Activated T-helper 17 cell treated with anti-CD3 and anti-CD28 coated beads, Interleukin-2, amount 50 U/mL, for 72 hours (primary cell): ENCODE results near the gene FOXL3. TPM values are rescaled to one million over a fixed set of nuclear protein-coding genes. Genes with fewer than 3 reads are reported as not detected.

Source experiments
- ATAC-seq: fragments of 150-1000 bp; cut with Tn5 transposase; replicated peaks from 2 replicates; pipeline ENCODE4 v1.10.0; 2021; ENCODE audit warnings: mild to moderate bottlenecking, moderate library complexity
- H3K27ac Mint-ChIP-seq: one replicate; pipeline ENCODE4 v1.8.0; 2022; ENCODE audit warnings: mixed read lengths
- H3K27me3 Mint-ChIP-seq: one replicate; pipeline ENCODE4 v1.8.0; 2022; ENCODE audit warnings: mixed read lengths
- H3K36me3 Mint-ChIP-seq: one replicate; pipeline ENCODE4 v1.8.0; 2022; ENCODE audit warnings: low read depth, mild to moderate bottlenecking, mixed read lengths
- H3K4me1 Mint-ChIP-seq: one replicate; pipeline ENCODE4 v1.8.0; 2022; ENCODE audit warnings: mixed read lengths
- H3K4me3 Mint-ChIP-seq: one replicate; pipeline ENCODE4 v1.8.0; 2022; ENCODE audit warnings: mild to moderate bottlenecking, mixed read lengths
- H3K9me3 Mint-ChIP-seq: one replicate; pipeline ENCODE4 v1.8.0; 2022; ENCODE audit warnings: mixed read lengths
- total RNA-seq, 2 donors: library from RNA; stranded (reverse); gene quantifications; one replicate each; pipeline ENCODE4 v1.2.3, GENCODE V29; 2022

Gene FOXL3
- total RNA-seq, 2 donors from 2014 or later = not detected

- Mint-ChIP-seq H3K4me1 (no peaks in the 10 kb centered on the region), H3K27me3 (no peaks in the 10 kb centered on the region), H3K9me3 (no peaks in the 10 kb centered on the region), H3K36me3 (no peaks in the 10 kb centered on the region), H3K27ac (no peak overlapping the region), H3K4me3 (no peak overlapping the region)
- no peak for ATAC-seq
Observed at GRCh38 chr7:251446-252175, 38.4 kb upstream of the FOXL3 start.

- no peak overlapping the region for H3K27ac Mint-ChIP-seq
- no peaks in the 10 kb centered on the region for H3K36me3 Mint-ChIP-seq
- no peaks in the 10 kb centered on the region for H3K9me3 Mint-ChIP-seq
- ATAC-seq = no peak
- H3K27me3 Mint-ChIP-seq = no peaks in the 10 kb centered on the region
- H3K4me3 Mint-ChIP-seq = no peak overlapping the region
- H3K4me1 Mint-ChIP-seq = no peaks in the 10 kb centered on the region
Observed at GRCh38 chr7:252216-252965, 37.6 kb upstream of the FOXL3 start.

- Mint-ChIP-seq H3K9me3 (no peaks in the 10 kb centered on the region), H3K4me1 (no peaks in the 10 kb centered on the region), H3K27me3 (no peaks in the 10 kb centered on the region), H3K4me3 (no peak overlapping the region), H3K27ac (no peak overlapping the region), H3K36me3 (no peaks in the 10 kb centered on the region)
- no peak for ATAC-seq
Observed at GRCh38 chr7:252981-253380, 37.0 kb upstream of the FOXL3 start.

GRCh38 chr7:253581-254336, 36.2 kb upstream of the FOXL3 start:
- ATAC-seq = no peak
- H3K4me1 Mint-ChIP-seq = no peaks in the 10 kb centered on the region

GRCh38 chr7:254337-255037, 35.5 kb upstream of the FOXL3 start:
- no peaks in the 10 kb centered on the region for H3K27me3 Mint-ChIP-seq
- no peak overlapping the region for H3K4me3 Mint-ChIP-seq
- ATAC-seq = no peak
- H3K4me1 Mint-ChIP-seq = no peaks in the 10 kb centered on the region
- H3K27ac Mint-ChIP-seq = no peak overlapping the region
- no peaks in the 10 kb centered on the region for H3K36me3 Mint-ChIP-seq
- H3K9me3 Mint-ChIP-seq = no peaks in the 10 kb centered on the region

More at GRCh38 chr7:253581-254336, 36.2 kb upstream of the FOXL3 start:
- no peaks in the 10 kb centered on the region for H3K27me3 Mint-ChIP-seq
- no peaks in the 10 kb centered on the region for H3K36me3 Mint-ChIP-seq
- no peak overlapping the region for H3K4me3 Mint-ChIP-seq
- H3K27ac Mint-ChIP-seq = no peak overlapping the region
- no peaks in the 10 kb centered on the region for H3K9me3 Mint-ChIP-seq

GRCh38 chr7:255038-255435, 34.9 kb upstream of the FOXL3 start:
- H3K27me3 Mint-ChIP-seq = no peaks in the 10 kb centered on the region
- H3K4me3 Mint-ChIP-seq = no peak overlapping the region
- H3K27ac Mint-ChIP-seq = no peak overlapping the region
- H3K4me1 Mint-ChIP-seq = no peaks in the 10 kb centered on the region
- no peaks in the 10 kb centered on the region for H3K36me3 Mint-ChIP-seq
- ATAC-seq = no peak
- no peaks in the 10 kb centered on the region for H3K9me3 Mint-ChIP-seq

- Mint-ChIP-seq H3K36me3 (no peaks in the 10 kb centered on the region), H3K4me1 (no peaks in the 10 kb centered on the region), H3K9me3 (no peaks in the 10 kb centered on the region), H3K27me3 (no peaks in the 10 kb centered on the region), H3K27ac (no peak overlapping the region), H3K4me3 (no peak overlapping the region)
- ATAC-seq = no peak
Observed at GRCh38 chr7:255721-256361, 34.1 kb upstream of the FOXL3 start.

GRCh38 chr7:256461-256940, 33.5 kb upstream of the FOXL3 start:
- H3K27me3 Mint-ChIP-seq = no peaks in the 10 kb centered on the region
- H3K4me3 Mint-ChIP-seq = no peak overlapping the region
- no peak overlapping the region for H3K27ac Mint-ChIP-seq
- H3K9me3 Mint-ChIP-seq = no peaks in the 10 kb centered on the region
- H3K36me3 Mint-ChIP-seq = no peaks in the 10 kb centered on the region
- no peaks in the 10 kb centered on the region for H3K4me1 Mint-ChIP-seq
- no peak for ATAC-seq

GRCh38 chr7:256981-257646, 32.9 kb upstream of the FOXL3 start:
- Mint-ChIP-seq H3K27ac (no peak overlapping the region), H3K9me3 (no peaks in the 10 kb centered on the region), H3K4me3 (no peak overlapping the region), H3K4me1 (no peaks in the 10 kb centered on the region), H3K27me3 (no peaks in the 10 kb centered on the region), H3K36me3 (no peaks in the 10 kb centered on the region)
- ATAC-seq = no peak

GRCh38 chr7:257647-257992, 32.4 kb upstream of the FOXL3 start:
- Mint-ChIP-seq H3K36me3 (no peaks in the 10 kb centered on the region), H3K4me3 (no peak overlapping the region), H3K4me1 (no peaks in the 10 kb centered on the region), H3K27me3 (no peaks in the 10 kb centered on the region), H3K27ac (no peak overlapping the region), H3K9me3 (peaks cover 4% of the 10 kb centered on the region)
- no peak for ATAC-seq

GRCh38 chr7:258476-259190, 31.3 kb upstream of the FOXL3 start:
- no peaks in the 10 kb centered on the region for H3K27me3 Mint-ChIP-seq

GRCh38 chr7:259191-259505, 30.8 kb upstream of the FOXL3 start:
- H3K4me3 Mint-ChIP-seq = no peak overlapping the region
- no peaks in the 10 kb centered on the region for H3K4me1 Mint-ChIP-seq
- ATAC-seq = no peak
- H3K9me3 Mint-ChIP-seq = peaks cover 4% of the 10 kb centered on the region
- no peaks in the 10 kb centered on the region for H3K36me3 Mint-ChIP-seq
- H3K27ac Mint-ChIP-seq = no peak overlapping the region
- no peaks in the 10 kb centered on the region for H3K27me3 Mint-ChIP-seq

More at GRCh38 chr7:258476-259190, 31.3 kb upstream of the FOXL3 start:
- no peaks in the 10 kb centered on the region for H3K36me3 Mint-ChIP-seq
- H3K9me3 Mint-ChIP-seq = peaks cover 4% of the 10 kb centered on the region
- no peak for ATAC-seq
- H3K4me1 Mint-ChIP-seq = no peaks in the 10 kb centered on the region
- H3K4me3 Mint-ChIP-seq = no peak overlapping the region
- no peak overlapping the region for H3K27ac Mint-ChIP-seq

GRCh38 chr7:259751-260405, 30.1 kb upstream of the FOXL3 start:
- Mint-ChIP-seq H3K27me3 (no peaks in the 10 kb centered on the region), H3K9me3 (peaks cover 4% of the 10 kb centered on the region)
- ATAC-seq = no peak

More at GRCh38 chr7:259751-260405, 30.1 kb upstream of the FOXL3 start:
- no peaks in the 10 kb centered on the region for H3K4me1 Mint-ChIP-seq
- no peak overlapping the region for H3K4me3 Mint-ChIP-seq
- no peak overlapping the region for H3K27ac Mint-ChIP-seq
- no peaks in the 10 kb centered on the region for H3K36me3 Mint-ChIP-seq
